NB4 (cell line): Measurements from ENCODE around the gene CHST14.
A peak's percentile ranks its signal among the peaks of the same experiment; 100 is the strongest.

ENCODE experiments used
- DNase-seq: peaks from one replicate; pipeline ENCODE4 v3.0.0; 2010; ENCODE audit warnings: low read depth
- H3K4me3 ChIP-seq: one replicate; pipeline ENCODE4 v1.5.1; 2011; ENCODE audit warnings: mild to moderate bottlenecking, low read depth, low read length, moderate library complexity
- CTCF ChIP-seq: IDR thresholded peaks from one replicate; pipeline ENCODE4 v1.5.1; 2012; ENCODE audit warnings: low read depth, low read length
- MAX ChIP-seq: IDR thresholded peaks from 2 replicates; pipeline ENCODE4 v1.6.1; 2011; ENCODE audit warnings: low read depth, low read length
- MYC ChIP-seq: IDR thresholded peaks from 2 replicates; pipeline ENCODE4 v1.6.1; 2011; ENCODE audit warnings: low read depth, low read length
- POLR2A ChIP-seq: IDR thresholded peaks from 2 replicates; pipeline ENCODE4 v1.6.1; 2011; ENCODE audit warnings: mild to moderate bottlenecking; ENCODE audit not compliant: insufficient read length; ENCODE audit errors: extremely low read depth

Gene CHST14

GRCh38 chr15:40446144-40446543 is 24.6 kb upstream of the CHST14 start:
- DNase-seq, result no peak
- H3K4me3 ChIP-seq, result no peak overlapping the region
- no peak for TF ChIP-seq MAX
- TF ChIP-seq CTCF, result no peak
- TF ChIP-seq MYC, result no peak
- no peak for TF ChIP-seq POLR2A

DNA sequence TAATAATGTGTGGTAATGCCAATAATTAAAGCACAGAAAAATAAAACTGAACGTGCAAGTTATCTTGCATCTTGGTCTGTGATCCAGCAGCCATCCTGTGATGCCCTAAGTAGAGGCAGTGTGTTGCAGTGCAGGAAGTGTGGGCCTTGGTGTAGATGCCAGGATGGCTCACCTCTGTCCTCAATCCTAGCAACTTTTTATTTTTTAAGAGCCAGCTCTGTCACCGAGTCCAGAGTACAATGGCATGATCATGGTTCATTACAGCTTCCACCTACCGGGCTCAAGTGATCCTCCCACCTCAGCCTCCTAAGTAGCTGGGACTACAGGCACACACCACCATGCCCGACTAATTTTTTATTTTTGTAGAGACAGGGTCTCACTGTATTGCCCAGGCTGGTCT is 22.4 kb upstream of the CHST14 start:
- H3K4me3 ChIP-seq, result no peak overlapping the region
- no peak for DNase-seq
- TF ChIP-seq POLR2A (no peak), CTCF (no peak), MAX (no peak), MYC (no peak)

GRCh38 chr15:40449275-40449674 is 21.5 kb upstream of the CHST14 start:
- TF ChIP-seq POLR2A (no peak), CTCF (no peak), MYC (no peak), MAX (no peak)

GRCh38 chr15:40450047-40450446 is 20.7 kb upstream of the CHST14 start:
- no peak overlapping the region for H3K4me3 ChIP-seq
- peak; percentile 31 for DNase-seq
- TF ChIP-seq MAX (no peak), POLR2A (no peak), MYC (no peak), CTCF (no peak)

More at GRCh38 chr15:40449275-40449674, 21.5 kb upstream of the CHST14 start:
- no peak for DNase-seq
- H3K4me3 ChIP-seq, result no peak overlapping the region

- TF ChIP-seq POLR2A (no peak), CTCF (no peak), MAX (no peak), MYC (no peak)
- no peak for DNase-seq
- no peak overlapping the region for H3K4me3 ChIP-seq
These were observed 19.1 kb upstream of the CHST14 start for GRCh38 chr15:40451527-40452158.
